ENCODE data around the gene NAP1L1. TPM values are rescaled to one million over a fixed set of nuclear protein-coding genes. Genes with fewer than 3 reads are reported as not detected.

Gene NAP1L1
- total RNA-seq, 4 donors from 2014 or later, result 49.6 to 334 (median 79.7) TPM

GRCh38 chr12:76081909-76082308 is 2.6 kb downstream of the NAP1L1 start:
- H3K4me3 ChIP-seq, result no peak overlapping the region
- no peak overlapping the region for H3K27ac ChIP-seq
- no peaks in the 10 kb centered on the region for H3K27me3 ChIP-seq
- H3K4me1 ChIP-seq, result peaks cover 0 to 15% (median 0%) of the 10 kb centered on the region in 4 donors
- no peaks in the 10 kb centered on the region for H3K9me3 ChIP-seq
- TF ChIP-seq POLR2A (IDR thresholded peaks at IDR 0.05), result no peak
- TF ChIP-seq, protein P1, sequence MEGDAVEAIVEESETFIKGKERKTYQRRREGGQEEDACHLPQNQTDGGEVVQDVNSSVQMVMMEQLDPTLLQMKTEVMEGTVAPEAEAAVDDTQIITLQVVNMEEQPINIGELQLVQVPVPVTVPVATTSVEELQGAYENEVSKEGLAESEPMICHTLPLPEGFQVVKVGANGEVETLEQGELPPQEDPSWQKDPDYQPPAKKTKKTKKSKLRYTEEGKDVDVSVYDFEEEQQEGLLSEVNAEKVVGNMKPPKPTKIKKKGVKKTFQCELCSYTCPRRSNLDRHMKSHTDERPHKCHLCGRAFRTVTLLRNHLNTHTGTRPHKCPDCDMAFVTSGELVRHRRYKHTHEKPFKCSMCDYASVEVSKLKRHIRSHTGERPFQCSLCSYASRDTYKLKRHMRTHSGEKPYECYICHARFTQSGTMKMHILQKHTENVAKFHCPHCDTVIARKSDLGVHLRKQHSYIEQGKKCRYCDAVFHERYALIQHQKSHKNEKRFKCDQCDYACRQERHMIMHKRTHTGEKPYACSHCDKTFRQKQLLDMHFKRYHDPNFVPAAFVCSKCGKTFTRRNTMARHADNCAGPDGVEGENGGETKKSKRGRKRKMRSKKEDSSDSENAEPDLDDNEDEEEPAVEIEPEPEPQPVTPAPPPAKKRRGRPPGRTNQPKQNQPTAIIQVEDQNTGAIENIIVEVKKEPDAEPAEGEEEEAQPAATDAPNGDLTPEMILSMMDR (IDR thresholded peaks at IDR 0.05), result no peak
- DNase-seq, result no peak
- H3K36me3 ChIP-seq, result no peaks in the 10 kb centered on the region

DNA sequence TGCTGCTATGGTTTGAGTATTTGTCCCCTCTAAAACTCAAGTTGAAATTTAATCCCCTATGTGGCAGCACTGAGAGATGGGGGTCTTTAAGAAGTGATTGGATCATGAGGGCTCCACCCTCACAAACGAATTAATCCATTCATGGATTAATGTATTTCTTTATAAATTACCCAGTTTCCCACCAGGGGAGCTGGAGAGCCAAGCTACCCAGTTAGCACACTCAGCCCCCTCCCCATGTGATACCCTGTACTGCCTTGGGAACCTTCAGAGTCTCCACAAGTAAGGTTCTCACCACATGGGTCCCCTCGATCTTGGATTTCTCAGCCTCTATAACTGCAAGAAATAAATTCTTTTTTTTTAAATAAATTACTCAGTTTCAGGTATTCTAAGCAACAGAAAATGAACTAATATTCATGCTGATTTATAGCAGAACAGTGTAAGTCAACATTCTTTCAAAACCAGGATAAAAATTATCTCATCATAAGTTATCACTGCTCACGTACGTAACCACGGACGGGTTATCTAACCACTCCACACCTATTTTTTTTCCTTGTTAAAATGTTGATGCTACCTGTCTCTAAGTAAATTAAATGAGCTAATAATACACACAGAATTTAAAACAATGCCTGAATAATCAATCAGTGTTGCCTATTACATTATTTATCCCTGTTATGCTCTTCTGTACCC is 3.6 kb downstream of the NAP1L1 start:
- DNase-seq, result no peak
- Histone ChIP-seq H3K4me1 (peaks cover 0 to 18% (median 0%) of the 10 kb centered on the region in 4 donors), H3K36me3 (no peaks in the 10 kb centered on the region)

DNA sequence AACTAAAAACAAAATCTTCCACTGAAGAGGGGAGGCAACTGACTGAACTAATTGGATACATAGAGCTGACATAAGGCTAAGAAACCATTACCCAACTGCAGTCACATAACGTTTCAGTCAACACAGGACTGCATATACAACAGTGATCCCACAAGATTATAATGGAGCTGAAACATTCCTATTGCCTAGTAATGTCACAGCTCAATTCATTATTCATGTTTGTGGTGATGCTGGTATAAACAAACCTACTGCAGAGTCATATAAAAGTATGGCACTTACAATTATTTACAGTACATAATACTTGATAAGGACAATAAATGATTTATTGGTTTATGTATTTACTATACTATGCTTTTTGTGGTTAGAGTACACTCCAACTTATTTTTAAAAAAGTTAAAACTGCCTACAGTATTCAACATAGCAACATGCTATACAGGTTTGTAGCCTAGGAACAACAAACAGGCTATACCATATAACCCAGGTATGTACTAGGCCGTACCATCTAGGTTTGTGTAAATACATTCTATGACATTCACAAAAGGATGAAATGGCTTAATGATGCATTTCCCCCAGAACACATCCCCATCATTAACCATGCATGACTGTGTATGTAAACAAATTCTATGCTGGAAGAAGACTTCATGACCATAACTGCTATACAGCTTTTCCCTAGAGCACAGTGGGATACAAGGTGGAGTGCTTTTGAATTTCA is 4.3 kb downstream of the NAP1L1 start:
- no peak overlapping the region for H3K27ac ChIP-seq
- H3K36me3 ChIP-seq, result no peaks in the 10 kb centered on the region
- no peak for TF ChIP-seq POLR2A (IDR thresholded peaks at IDR 0.05)
- TF ChIP-seq, protein P1 (IDR thresholded peaks at IDR 0.05), result no peak
- H3K4me3 ChIP-seq, result no peak overlapping the region
- no peak for DNase-seq
- peaks cover 0 to 22% (median 0%) of the 10 kb centered on the region in 4 donors for H3K4me1 ChIP-seq
- H3K27me3 ChIP-seq, result no peaks in the 10 kb centered on the region
- H3K9me3 ChIP-seq, result no peaks in the 10 kb centered on the region

More for the DNA sequence above, 3.6 kb downstream of the NAP1L1 start:
- H3K27ac ChIP-seq, result no peak overlapping the region
- TF ChIP-seq, protein P1 (IDR thresholded peaks at IDR 0.05), result no peak
- no peak for TF ChIP-seq POLR2A (IDR thresholded peaks at IDR 0.05)
- no peaks in the 10 kb centered on the region for H3K27me3 ChIP-seq
- H3K9me3 ChIP-seq, result no peaks in the 10 kb centered on the region
- H3K4me3 ChIP-seq, result no peak overlapping the region

GRCh38 chr12:76078748-76079147 is 5.7 kb downstream of the NAP1L1 start:
- no peaks in the 10 kb centered on the region for H3K27me3 ChIP-seq
- no peak overlapping the region for H3K27ac ChIP-seq
- TF ChIP-seq, protein P1 (IDR thresholded peaks at IDR 0.05), result no peak
- TF ChIP-seq POLR2A (IDR thresholded peaks at IDR 0.05), result no peak
- no peaks in the 10 kb centered on the region for H3K36me3 ChIP-seq
- no peak overlapping the region for H3K4me3 ChIP-seq
- no peaks in the 10 kb centered on the region for H3K9me3 ChIP-seq
- no peak for DNase-seq
- H3K4me1 ChIP-seq, result peaks cover 0 to 22% (median 0%) of the 10 kb centered on the region in 4 donors

DNA sequence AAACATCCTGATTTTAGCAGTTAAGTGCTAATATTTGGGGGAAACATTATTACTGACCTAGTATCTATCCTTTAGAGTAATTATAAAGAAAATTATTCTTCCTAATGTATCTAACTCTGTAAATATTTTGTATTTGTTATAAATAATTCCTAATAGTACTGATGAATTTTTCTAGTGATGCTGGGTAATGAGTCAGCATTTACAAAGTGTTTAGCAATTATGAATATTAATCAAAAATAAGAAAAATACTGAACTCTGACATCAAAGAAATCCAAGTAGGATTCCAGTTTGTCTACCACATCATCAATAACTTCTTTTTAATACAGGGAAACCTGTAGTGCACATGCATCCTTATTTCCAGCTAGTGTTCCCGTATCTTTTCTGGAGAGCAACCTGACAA is 9.0 kb downstream of the NAP1L1 start:
- no peak for DNase-seq
- peaks cover 0 to 7% (median 0%) of the 10 kb centered on the region in 4 donors for H3K4me1 ChIP-seq
- no peaks in the 10 kb centered on the region for H3K36me3 ChIP-seq
- H3K4me3 ChIP-seq, result no peak overlapping the region
- H3K27ac ChIP-seq, result no peak overlapping the region
- no peaks in the 10 kb centered on the region for H3K27me3 ChIP-seq
- no peak for TF ChIP-seq POLR2A (IDR thresholded peaks at IDR 0.05)
- TF ChIP-seq, protein P1 (IDR thresholded peaks at IDR 0.05), result no peak
- no peaks in the 10 kb centered on the region for H3K9me3 ChIP-seq

Measured in Peyer's patch (tissue), 4 donors.